HepG2 (cell line): ENCODE results near the gene WDR54. TPM values are rescaled to one million over a fixed set of nuclear protein-coding genes. Genes with fewer than 3 reads are reported as not detected.

Source experiments
- BRCA1 ChIP-seq: sonication (generic); formaldehyde crosslinking; IDR thresholded peaks from 2 replicates; pipeline ENCODE4 v1.4.0; 2020; ENCODE audit warnings: missing genetic modification reagents
- CENPBD1 ChIP-seq: sonication (generic); formaldehyde crosslinking; IDR thresholded peaks from 2 replicates; pipeline ENCODE4 v1.8.0; 2022; ENCODE audit warnings: missing genetic modification reagents, low read depth, mild to moderate bottlenecking, borderline replicate concordance
- GPN1 ChIP-seq: sonication (generic); formaldehyde crosslinking; IDR thresholded peaks from 2 replicates; pipeline ENCODE4 v1.5.1; 2020; ENCODE audit warnings: missing genetic modification reagents, borderline replicate concordance
- HBP1 ChIP-seq: IDR thresholded peaks from 2 replicates; pipeline ENCODE4 v1.6.1; 2016; ENCODE audit warnings: low read depth, control low read depth
- HNF4A ChIP-seq: sonication (generic); formaldehyde crosslinking; IDR thresholded peaks from 2 replicates; pipeline ENCODE4 v1.4.0; 2020; ENCODE audit warnings: missing genetic modification reagents
- HOXA9 ChIP-seq: sonication (generic); formaldehyde crosslinking; IDR thresholded peaks from 2 replicates; pipeline ENCODE4 v1.8.1; 2022; ENCODE audit warnings: missing genetic modification reagents, mild to moderate bottlenecking, moderate library complexity, borderline replicate concordance
- KAT8 ChIP-seq: IDR thresholded peaks from 2 replicates; pipeline ENCODE4 v1.6.1; 2016; ENCODE audit warnings: missing genetic modification reagents, missing compliant biosample characterization
- MAX ChIP-seq: IDR thresholded peaks from 2 replicates; pipeline ENCODE4 v1.6.1; 2012; ENCODE audit warnings: inconsistent platforms
- MIER3 ChIP-seq: IDR thresholded peaks from 2 replicates; pipeline ENCODE4 v1.6.1; 2016; ENCODE audit warnings: missing compliant biosample characterization, borderline replicate concordance
- MXD3 ChIP-seq: IDR thresholded peaks from 2 replicates; pipeline ENCODE4 v1.6.1; 2016; ENCODE audit warnings: mild to moderate bottlenecking, missing biosample characterization, missing genetic modification reagents
- NFRKB ChIP-seq: fragments of 450-650 bp; IDR thresholded peaks from 2 replicates; pipeline ENCODE4 v1.6.1; 2017
- PLRG1 ChIP-seq: fragments of 450-650 bp; conservative IDR thresholded peaks from 2 replicates; pipeline ENCODE4 v1.6.1; 2016
- PRPF4 ChIP-seq: fragments of 200-400 bp; formaldehyde crosslinking; IDR thresholded peaks from 2 replicates; pipeline ENCODE4 v1.6.1; 2016; ENCODE audit warnings: low read length, low read depth; ENCODE audit not compliant: poor library complexity, severe bottlenecking
- RXRA ChIP-seq: sonication (generic); formaldehyde crosslinking; IDR thresholded peaks from 2 replicates; pipeline ENCODE4 v1.5.1; 2020; ENCODE audit warnings: missing genetic modification reagents
- SKI ChIP-seq: fragments of 450-650 bp; IDR thresholded peaks from one replicate; pipeline ENCODE4 v1.6.1; 2018; ENCODE audit warnings: mild to moderate bottlenecking; ENCODE audit not compliant: partially characterized antibody
- SRSF9 ChIP-seq: fragments of 200-400 bp; formaldehyde crosslinking; IDR thresholded peaks from 2 replicates; pipeline ENCODE4 v1.6.1; 2018; ENCODE audit warnings: borderline replicate concordance, mild to moderate bottlenecking, low read depth, low read length; ENCODE audit not compliant: insufficient read depth, poor library complexity, severe bottlenecking
- SYNCRIP ChIP-seq: fragments of 200-400 bp; formaldehyde crosslinking; IDR thresholded peaks from 2 replicates; pipeline ENCODE4 v1.6.1; 2018; ENCODE audit warnings: mild to moderate bottlenecking, low read depth, low read length; ENCODE audit not compliant: insufficient read depth
- TEAD2 ChIP-seq: sonication (generic); formaldehyde crosslinking; IDR thresholded peaks from 2 replicates; pipeline ENCODE4 v1.9.0; 2021; ENCODE audit warnings: missing genetic modification reagents
- ZBTB20 ChIP-seq: sonication (generic); formaldehyde crosslinking; IDR thresholded peaks from 2 replicates; pipeline ENCODE4 v1.8.1; 2023; ENCODE audit warnings: missing genetic modification reagents, low read depth, mild to moderate bottlenecking, borderline replicate concordance
- ZC3H13 ChIP-seq: sonication (generic); formaldehyde crosslinking; IDR thresholded peaks from 2 replicates; pipeline ENCODE4 v1.8.1; 2023; ENCODE audit warnings: mild to moderate bottlenecking, missing genetic modification reagents, moderate library complexity
- ZFP36L2 ChIP-seq: sonication (generic); formaldehyde crosslinking; IDR thresholded peaks from 2 replicates; pipeline ENCODE4 v1.4.0; 2020; ENCODE audit warnings: missing genetic modification reagents
- ZKSCAN1 ChIP-seq: fragments of 150-350 bp; IDR thresholded peaks from 2 replicates; pipeline ENCODE4 v1.6.1; 2014; ENCODE audit warnings: low read length
- ZNF101 ChIP-seq: sonication (generic); formaldehyde crosslinking; IDR thresholded peaks from 2 replicates; pipeline ENCODE4 v1.4.0; 2020; ENCODE audit warnings: mild to moderate bottlenecking, low read depth, missing genetic modification reagents, borderline replicate concordance
- ZNF12 ChIP-seq: sonication (generic); formaldehyde crosslinking; IDR thresholded peaks from 2 replicates; pipeline ENCODE4 v1.5.0; 2020; ENCODE audit warnings: missing genetic modification reagents
- ZNF441 ChIP-seq: sonication (generic); formaldehyde crosslinking; IDR thresholded peaks from 2 replicates; pipeline ENCODE4 v1.7.0; 2021; ENCODE audit warnings: missing genetic modification reagents, borderline replicate concordance
- ZNF468 ChIP-seq: sonication (generic); formaldehyde crosslinking; IDR thresholded peaks from 2 replicates; pipeline ENCODE4 v1.8.0; 2022; ENCODE audit warnings: mild to moderate bottlenecking, moderate library complexity, missing genetic modification reagents
- ZNF552 ChIP-seq: sonication (generic); formaldehyde crosslinking; IDR thresholded peaks from 2 replicates; pipeline ENCODE4 v1.9.0; 2022; ENCODE audit warnings: missing genetic modification reagents, mild to moderate bottlenecking, borderline replicate concordance
- ZNF557 ChIP-seq: sonication (generic); formaldehyde crosslinking; IDR thresholded peaks from 2 replicates; pipeline ENCODE4 v1.4.0; 2020; ENCODE audit warnings: missing genetic modification reagents
- ZNF563 ChIP-seq: sonication (generic); formaldehyde crosslinking; IDR thresholded peaks from 2 replicates; pipeline ENCODE4 v1.8.0; 2022; ENCODE audit warnings: mild to moderate bottlenecking, moderate library complexity, missing genetic modification reagents
- ZNF614 ChIP-seq: IDR thresholded peaks from 2 replicates; pipeline ENCODE4 v1.6.1; 2018; ENCODE audit warnings: missing biosample characterization, missing genetic modification reagents, inconsistent platforms, borderline replicate concordance
- polyA plus RNA-seq, 8 experiments: library from polyadenylated mRNA; depleted of rRNA in 3 of 8; stranded (reverse) in 7 of 8; unstranded in 1 of 8; fragments of >200 nt; fragmentation: Illumina TruSeq in 4 of 8; extraction: Trizol in 4 of 8; gene quantifications; 2 replicates each; pipeline versions ENCODE4 v1.2.1 to v1.2.3, GENCODE V29; 2011 to 2016; ENCODE audit warnings: low read depth in 4 of 8, missing spikeins in 1 of 8, mixed read lengths in 1 of 8; ENCODE audit not compliant: insufficient read depth in 1 of 8
- total RNA-seq, 5 experiments: library from RNA; depleted of rRNA; stranded (reverse); fragments of >200 nt; fragmentation: Illumina TruSeq; extraction: Trizol; gene quantifications; 2 replicates each; pipeline ENCODE4 v1.2.3, GENCODE V29; 2016; ENCODE audit warnings: low read depth in 1 of 5

The WDR54 gene
- total and polyA plus RNA-seq, 2 of the 13 experiments (the other 11 are each of a cell fraction or from before 2014, with no cell fraction given): 2.0 to 17.3 TPM

- peak; percentile 95 for TF ChIP-seq MAX
- peak; percentile 99 for TF ChIP-seq HBP1 (CRISPR knock-in tag)
- TF ChIP-seq ZC3H13: peak; percentile 100
- TF ChIP-seq ZNF563 (CRISPR knock-in tag): peak; percentile 60
- TF ChIP-seq RXRA (CRISPR knock-in tag): peak; percentile 90
- no peak for TF ChIP-seq SKI
- no peak for TF ChIP-seq SRSF9
- peak; percentile 85; the same call in 1 of the 2 replicates for TF ChIP-seq ZNF552 (CRISPR knock-in tag)
- peak; percentile 98 for TF ChIP-seq ZNF614 (CRISPR knock-in tag)
- peak; percentile 55; the same call in 1 of the 2 replicates for TF ChIP-seq ZNF441 (CRISPR knock-in tag)
- TF ChIP-seq ZNF101: 0 out of 2 replicates have a peak, but pooled peaks have one; percentile 77
- peak; percentile 93 for TF ChIP-seq BRCA1
- no peak for TF ChIP-seq TEAD2 (CRISPR knock-in tag)
- peak; percentile 99 for TF ChIP-seq KAT8 (CRISPR knock-in tag)
- TF ChIP-seq ZNF468: peak; percentile 91
- TF ChIP-seq ZKSCAN1: no peak
- peak; percentile 16; the same call in 1 of the 2 replicates for TF ChIP-seq ZFP36L2 (CRISPR knock-in tag)
- TF ChIP-seq SYNCRIP: no peak
- peak; percentile 93; the same call in 1 of the 2 replicates for TF ChIP-seq CENPBD1 (CRISPR knock-in tag)
- TF ChIP-seq ZNF12 (CRISPR knock-in tag): peak; percentile 60
- no peak for TF ChIP-seq NFRKB
- TF ChIP-seq ZBTB20 (CRISPR knock-in tag): peak; percentile 79; the same call in 1 of the 2 replicates
- TF ChIP-seq MXD3: peak; percentile 97; the same call in 1 of the 2 replicates
- no peak for TF ChIP-seq PRPF4
- TF ChIP-seq HNF4A (CRISPR knock-in tag): peak; percentile 39; the same call in 1 of the 2 replicates
- TF ChIP-seq HOXA9: no peak; the same call in 1 of the 2 replicates
- TF ChIP-seq ZNF557 (CRISPR knock-in tag): no peak; the same call in 1 of the 2 replicates
- TF ChIP-seq MIER3 (CRISPR knock-in tag): peak; percentile 92; the same call in 1 of the 2 replicates
- no peak for TF ChIP-seq PLRG1
- no peak; the same call in 1 of the 2 replicates for TF ChIP-seq GPN1 (CRISPR knock-in tag)
Measured at GRCh38 chr2:74472086-74472944, 50.8 kb downstream of the WDR54 start, which contains the start of gene MRPL53 (continued).
